SK-N-SH treated with all-trans-retinoic acid at 6 μM for 48 hours (cell line): ENCODE data around the gene NUTM2D.
"Not testable (repeated sequence)": the region's sequence is repeated elsewhere in the genome, so short reads cannot be mapped to it uniquely, and the experiment has no call there.

ENCODE experiments used
- ARNTL ChIP-seq: fragments of 450-650 bp; formaldehyde crosslinking; IDR thresholded peaks from 2 replicates; pipeline ENCODE4 v1.5.0; 2020; ENCODE audit warnings: low read depth, mild to moderate bottlenecking, moderate library complexity, borderline replicate concordance
- CSDC2 ChIP-seq: fragments of 250-450 bp; sonication (Bioruptor Pico); IDR thresholded peaks from 2 replicates; pipeline ENCODE4 v1.5.0; 2020; ENCODE audit warnings: mild to moderate bottlenecking, moderate library complexity
- ESRRG ChIP-seq: fragments of 250-450 bp; sonication (Bioruptor Pico); IDR thresholded peaks from 2 replicates; pipeline ENCODE4 v1.6.1; 2021; ENCODE audit warnings: mild to moderate bottlenecking
- GLIS3 ChIP-seq: fragments of 250-450 bp; sonication (Bioruptor Pico); IDR thresholded peaks from 2 replicates; pipeline ENCODE4 v1.5.0; 2020; ENCODE audit warnings: mild to moderate bottlenecking, moderate library complexity
- OSR1 ChIP-seq: fragments of 250-450 bp; sonication (Bioruptor Pico); IDR thresholded peaks from 2 replicates; pipeline ENCODE4 v1.8.0; 2022; ENCODE audit warnings: moderate library complexity, mild to moderate bottlenecking, inconsistent platforms
- RARB ChIP-seq: fragments of 250-450 bp; sonication (Bioruptor Pico); IDR thresholded peaks from 2 replicates; pipeline ENCODE4 v1.8.0; 2021; ENCODE audit warnings: mild to moderate bottlenecking, moderate library complexity
- TCF4 ChIP-seq: fragments of 250-450 bp; sonication (Bioruptor Pico); IDR thresholded peaks from 2 replicates; pipeline ENCODE4 v1.8.0; 2021; ENCODE audit warnings: mild to moderate bottlenecking, moderate library complexity, borderline replicate concordance
- TOX ChIP-seq: fragments of 250-450 bp; sonication (Bioruptor Pico); IDR thresholded peaks from 2 replicates; pipeline ENCODE4 v1.8.0; 2021; ENCODE audit warnings: mild to moderate bottlenecking, moderate library complexity, borderline replicate concordance
- ZC3H10 ChIP-seq: fragments of 250-450 bp; sonication (Bioruptor Pico); IDR thresholded peaks from 2 replicates; pipeline ENCODE4 v1.5.1; 2021; ENCODE audit warnings: mild to moderate bottlenecking, moderate library complexity
- ZFP30 ChIP-seq: fragments of 450-650 bp; formaldehyde crosslinking; IDR thresholded peaks from 2 replicates; pipeline ENCODE4 v1.5.0; 2022; ENCODE audit warnings: mild to moderate bottlenecking, moderate library complexity
- ZNF565 ChIP-seq: fragments of 450-650 bp; formaldehyde crosslinking; conservative IDR thresholded peaks from 2 replicates; pipeline ENCODE4 v1.5.0; 2020; ENCODE audit warnings: low read depth, mild to moderate bottlenecking, moderate library complexity
- ZNF8 ChIP-seq: fragments of 450-650 bp; formaldehyde crosslinking; IDR thresholded peaks from 2 replicates; pipeline ENCODE4 v1.5.0; 2020; ENCODE audit warnings: mild to moderate bottlenecking, moderate library complexity
- TF ChIP-seq, protein P1 (sequence below): fragments of 250-450 bp; sonication (Bioruptor Pico); IDR thresholded peaks from 2 replicates; pipeline ENCODE4 v1.8.0; 2020; ENCODE audit warnings: mild to moderate bottlenecking, moderate library complexity, borderline replicate concordance
- TF ChIP-seq, protein P2 (sequence below): fragments of 250-450 bp; sonication (Bioruptor Pico); IDR thresholded peaks from 2 replicates; pipeline ENCODE4 v1.5.1; 2020; ENCODE audit warnings: low read depth, mild to moderate bottlenecking, moderate library complexity

DNA sequence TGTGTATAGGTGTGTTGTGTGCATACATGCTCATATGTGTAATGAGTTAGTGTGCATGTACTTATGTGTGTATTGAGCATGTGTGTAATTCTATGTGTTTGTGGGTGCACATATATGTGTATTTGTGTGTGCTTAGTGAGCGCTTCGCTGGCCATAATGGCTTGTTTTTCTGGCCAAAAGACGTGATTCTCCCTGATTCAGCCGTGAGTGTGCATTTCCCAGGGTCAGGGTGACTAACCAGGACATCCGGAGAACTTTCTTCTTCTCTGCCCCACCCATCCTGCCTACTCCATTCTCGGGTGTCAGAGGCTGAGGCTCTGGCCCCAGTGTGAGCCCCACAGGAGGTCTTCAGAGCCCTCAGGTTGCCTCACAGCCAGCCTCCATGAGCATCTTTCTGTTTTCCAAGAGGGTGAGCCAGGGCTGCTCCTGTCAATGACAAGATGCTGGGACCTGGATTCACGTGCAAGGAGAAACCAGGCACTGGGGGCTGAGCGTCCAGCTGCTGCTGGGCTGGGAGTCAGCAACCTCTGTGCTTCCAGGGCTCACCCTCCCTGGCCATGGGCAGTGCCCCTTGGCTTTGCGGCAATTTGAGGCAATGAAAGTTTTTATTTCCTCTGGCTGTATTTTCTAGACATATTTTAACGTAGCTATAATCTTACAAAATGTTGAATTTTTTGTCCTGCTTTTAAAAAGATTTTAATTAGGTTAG, 25.8 kb downstream of the NUTM2D start:
- not testable (repeated sequence) for TF ChIP-seq ZNF565 (CRISPR knock-in tag); TCF4 (CRISPR knock-in tag); TOX (CRISPR knock-in tag); RARB; ESRRG (CRISPR knock-in tag); CSDC2 (CRISPR knock-in tag); GLIS3; ZFP30 (CRISPR knock-in tag); ZC3H10; OSR1; ZNF8 (CRISPR knock-in tag); ARNTL
- TF ChIP-seq, protein P1, sequence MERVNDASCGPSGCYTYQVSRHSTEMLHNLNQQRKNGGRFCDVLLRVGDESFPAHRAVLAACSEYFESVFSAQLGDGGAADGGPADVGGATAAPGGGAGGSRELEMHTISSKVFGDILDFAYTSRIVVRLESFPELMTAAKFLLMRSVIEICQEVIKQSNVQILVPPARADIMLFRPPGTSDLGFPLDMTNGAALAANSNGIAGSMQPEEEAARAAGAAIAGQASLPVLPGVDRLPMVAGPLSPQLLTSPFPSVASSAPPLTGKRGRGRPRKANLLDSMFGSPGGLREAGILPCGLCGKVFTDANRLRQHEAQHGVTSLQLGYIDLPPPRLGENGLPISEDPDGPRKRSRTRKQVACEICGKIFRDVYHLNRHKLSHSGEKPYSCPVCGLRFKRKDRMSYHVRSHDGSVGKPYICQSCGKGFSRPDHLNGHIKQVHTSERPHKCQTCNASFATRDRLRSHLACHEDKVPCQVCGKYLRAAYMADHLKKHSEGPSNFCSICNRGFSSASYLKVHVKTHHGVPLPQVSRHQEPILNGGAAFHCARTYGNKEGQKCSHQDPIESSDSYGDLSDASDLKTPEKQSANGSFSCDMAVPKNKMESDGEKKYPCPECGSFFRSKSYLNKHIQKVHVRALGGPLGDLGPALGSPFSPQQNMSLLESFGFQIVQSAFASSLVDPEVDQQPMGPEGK (CRISPR knock-in tag) = not testable (repeated sequence)
- TF ChIP-seq, protein P2, sequence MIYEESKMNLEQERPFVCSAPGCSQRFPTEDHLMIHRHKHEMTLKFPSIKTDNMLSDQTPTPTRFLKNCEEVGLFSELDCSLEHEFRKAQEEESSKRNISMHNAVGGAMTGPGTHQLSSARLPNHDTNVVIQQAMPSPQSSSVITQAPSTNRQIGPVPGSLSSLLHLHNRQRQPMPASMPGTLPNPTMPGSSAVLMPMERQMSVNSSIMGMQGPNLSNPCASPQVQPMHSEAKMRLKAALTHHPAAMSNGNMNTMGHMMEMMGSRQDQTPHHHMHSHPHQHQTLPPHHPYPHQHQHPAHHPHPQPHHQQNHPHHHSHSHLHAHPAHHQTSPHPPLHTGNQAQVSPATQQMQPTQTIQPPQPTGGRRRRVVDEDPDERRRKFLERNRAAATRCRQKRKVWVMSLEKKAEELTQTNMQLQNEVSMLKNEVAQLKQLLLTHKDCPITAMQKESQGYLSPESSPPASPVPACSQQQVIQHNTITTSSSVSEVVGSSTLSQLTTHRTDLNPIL = not testable (repeated sequence)
